OCI-LY7 (cell line): ENCODE data around the gene LBP. TPM values are rescaled to one million over a fixed set of nuclear protein-coding genes. Genes with fewer than 3 reads are reported as not detected.

Experiments used
- BruUV-seq: library from RNA; stranded (reverse); fragments of 400-500 nt; replicated peaks from 2 replicates; lab custom pipeline; 2021; lab: Mats Ljungman, UMichigan
- CTCF ChIA-PET: fragments of 300-600 bp; sonication (Branson Sonifier 250); formaldehyde crosslinking; loops from one replicate; lab custom pipeline; 2022; ENCODE audit warnings: antibody characterized with exemption; ENCODE audit not compliant: unreplicated experiment; lab: Charles Lee
- POLR2A ChIA-PET: fragments of 300-600 bp; sonication (Branson Sonifier 250); formaldehyde crosslinking; loops from one replicate; lab custom pipeline; 2022; ENCODE audit warnings: antibody characterized with exemption; lab: Charles Lee
- DNase-seq: peaks from one replicate; pipeline ENCODE4 v3.0.0-alpha.2; 2015; ENCODE audit warnings: low spot score
- H2AFZ ChIP-seq: fragments of 200-600 bp; sonication (generic), shearing (Covaris generic); 2 replicates; pipeline ENCODE4 v1.6.1; 2014; ENCODE audit warnings: mild to moderate bottlenecking, antibody characterized with exemption, low read length, moderate library complexity
- H3K27ac ChIP-seq: fragments of 200-600 bp; sonication (generic); 2 replicates; pipeline ENCODE4 v1.5.1; 2014; ENCODE audit warnings: mixed run types, low read depth, mild to moderate bottlenecking, moderate library complexity, low read length, inconsistent platforms; ENCODE audit not compliant: poor library complexity, severe bottlenecking
- H3K36me3 ChIP-seq: fragments of 200-600 bp; sonication (generic); 2 replicates; pipeline ENCODE4 v1.6.1; 2014; ENCODE audit warnings: mild to moderate bottlenecking, antibody characterized with exemption, low read length, moderate library complexity, mixed read lengths; ENCODE audit not compliant: insufficient read depth
- H3K4me1 ChIP-seq: fragments of 200-600 bp; sonication (generic); 2 replicates; pipeline ENCODE4 v1.5.1; 2014; ENCODE audit warnings: mild to moderate bottlenecking, low read length; ENCODE audit not compliant: insufficient read depth, poor library complexity, severe bottlenecking
- H3K4me2 ChIP-seq: fragments of 200-600 bp; sonication (generic); 2 replicates; pipeline ENCODE4 v1.6.1; 2014; ENCODE audit warnings: mild to moderate bottlenecking, low read length
- H3K4me3 ChIP-seq: fragments of 200-600 bp; sonication (generic); 2 replicates; pipeline ENCODE4 v1.5.1; 2014; ENCODE audit warnings: mild to moderate bottlenecking, low read depth, low read length; ENCODE audit not compliant: poor library complexity, severe bottlenecking
- H3K79me2 ChIP-seq: fragments of 200-600 bp; sonication (generic); 2 replicates; pipeline ENCODE4 v1.6.1; 2016; ENCODE audit warnings: low read depth, mild to moderate bottlenecking, low read length, moderate library complexity, mixed read lengths; ENCODE audit not compliant: insufficient read depth
- H3K9me2 ChIP-seq: fragments of 200-600 bp; sonication (generic); 2 replicates; pipeline ENCODE4 v1.6.1; 2016; ENCODE audit warnings: mild to moderate bottlenecking, low read length, mixed read lengths; ENCODE audit not compliant: insufficient read depth
- H3K9me3 ChIP-seq: fragments of 200-600 bp; sonication (generic); 2 replicates; pipeline ENCODE4 v1.6.1; 2014; ENCODE audit warnings: mild to moderate bottlenecking, mixed run types, low read length, mixed read lengths
- H4K20me1 ChIP-seq: fragments of 200-600 bp; sonication (generic); 2 replicates; pipeline ENCODE4 v1.6.1; 2014; ENCODE audit warnings: mild to moderate bottlenecking, antibody characterized with exemption, low read length, moderate library complexity, mixed read lengths; ENCODE audit not compliant: insufficient read depth
- EZH2phosphoT487 ChIP-seq: fragments of 200-600 bp; sonication (generic); IDR thresholded peaks from 2 replicates; pipeline ENCODE4 v1.6.1; 2018; ENCODE audit warnings: low read depth, borderline replicate concordance, mild to moderate bottlenecking, mixed run types, antibody characterized with exemption, low read length, moderate library complexity, mixed read lengths
- intact Hi-C: fragments of 100-400 bp; cut with micrococcal nuclease; formaldehyde crosslinking; loops from one replicate; pipeline ENCODE4 v1.10.0; 2022; ENCODE audit not compliant: unreplicated experiment
- total RNA-seq, 2 experiments: library from RNA; depleted of rRNA in 1 of 2; stranded (reverse); fragments of >200 nt in 1 of 2; shearing (Covaris generic) in 1 of 2; gene quantifications; 2 replicates each; pipeline ENCODE4 v1.2.3, GENCODE V29; 2014 to 2022
- TF ChIP-seq, protein P1 (sequence below): fragments of 200-600 bp; sonication (generic); conservative IDR thresholded peaks from 2 replicates; pipeline ENCODE4 v1.5.1; 2014; ENCODE audit warnings: mild to moderate bottlenecking, antibody characterized with exemption, low read length, moderate library complexity, mixed read lengths

The LBP gene
- total RNA-seq, 2 experiments from 2014 or later = not detected

DNA sequence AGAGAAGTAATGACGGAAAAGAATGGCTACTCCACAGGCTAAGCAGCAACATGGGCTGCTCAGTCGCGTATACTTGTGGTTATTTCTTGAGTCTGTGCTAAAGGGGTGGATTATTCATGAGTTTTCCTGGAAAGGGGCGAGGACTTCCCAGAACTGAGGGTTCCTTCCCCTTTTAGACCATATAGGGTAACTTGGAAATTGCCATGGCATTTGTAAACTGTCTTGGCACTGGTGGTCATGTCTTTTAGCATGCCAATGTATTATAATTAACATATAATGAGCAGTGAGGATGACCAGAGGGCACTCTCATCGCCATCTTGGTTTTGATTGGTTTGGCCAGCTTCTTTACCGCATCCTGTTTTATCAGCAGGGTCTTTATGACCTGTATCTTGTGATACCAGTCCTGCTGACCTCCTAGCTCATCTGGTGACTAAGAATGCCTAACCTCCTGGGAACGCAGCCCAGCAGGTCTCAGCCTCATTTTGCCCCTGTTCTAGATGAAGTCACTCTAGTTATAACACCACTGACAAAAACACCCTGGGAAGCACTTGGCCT, 11.4 kb downstream of the LBP start:
- intact Hi-C loops = no loop called here
- Histone ChIP-seq H3K9me2 (no peaks in the 10 kb centered on the region), H2AFZ (no peak overlapping the region), H4K20me1 (no peaks in the 10 kb centered on the region), H3K27ac (no peak overlapping the region), H3K4me3 (no peak overlapping the region), H3K4me1 (no peaks in the 10 kb centered on the region), H3K36me3 (no peaks in the 10 kb centered on the region), H3K79me2 (no peaks in the 10 kb centered on the region), H3K4me2 (no peak overlapping the region), H3K9me3 (no peaks in the 10 kb centered on the region)
- CTCF ChIA-PET = no interaction called here
- no peak for DNase-seq
- BruUV-seq = no TSS peak
- POLR2A ChIA-PET = no interaction called here
- TF ChIP-seq EZH2phosphoT487 = no peak

DNA sequence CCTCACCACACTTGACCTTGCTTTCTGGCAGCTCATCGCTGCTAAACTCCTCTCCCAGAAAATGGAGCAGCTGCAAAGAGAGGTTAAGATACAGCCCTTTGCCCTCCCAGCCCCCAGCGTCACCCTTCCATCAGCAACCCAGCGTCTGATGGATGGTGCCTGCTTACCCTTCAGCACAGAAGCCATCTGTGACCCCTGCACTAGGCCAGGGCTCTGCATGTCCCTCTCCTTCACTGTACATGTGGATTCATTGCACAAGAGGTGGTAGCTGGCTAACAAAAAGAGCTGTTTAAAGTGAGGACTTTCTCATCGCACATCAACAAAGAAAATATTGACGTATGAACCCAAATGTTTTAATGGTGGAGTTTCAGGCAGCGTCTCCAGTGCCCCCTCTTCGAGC, 12.3 kb downstream of the LBP start:
- no TSS peak for BruUV-seq
- Histone ChIP-seq H4K20me1 (no peaks in the 10 kb centered on the region), H3K27ac (no peak overlapping the region), H3K9me3 (no peaks in the 10 kb centered on the region), H3K9me2 (no peaks in the 10 kb centered on the region), H3K79me2 (no peaks in the 10 kb centered on the region), H2AFZ (no peak overlapping the region), H3K36me3 (no peaks in the 10 kb centered on the region), H3K4me2 (no peak overlapping the region), H3K4me1 (no peaks in the 10 kb centered on the region), H3K4me3 (no peak overlapping the region)
- TF ChIP-seq, protein P1, sequence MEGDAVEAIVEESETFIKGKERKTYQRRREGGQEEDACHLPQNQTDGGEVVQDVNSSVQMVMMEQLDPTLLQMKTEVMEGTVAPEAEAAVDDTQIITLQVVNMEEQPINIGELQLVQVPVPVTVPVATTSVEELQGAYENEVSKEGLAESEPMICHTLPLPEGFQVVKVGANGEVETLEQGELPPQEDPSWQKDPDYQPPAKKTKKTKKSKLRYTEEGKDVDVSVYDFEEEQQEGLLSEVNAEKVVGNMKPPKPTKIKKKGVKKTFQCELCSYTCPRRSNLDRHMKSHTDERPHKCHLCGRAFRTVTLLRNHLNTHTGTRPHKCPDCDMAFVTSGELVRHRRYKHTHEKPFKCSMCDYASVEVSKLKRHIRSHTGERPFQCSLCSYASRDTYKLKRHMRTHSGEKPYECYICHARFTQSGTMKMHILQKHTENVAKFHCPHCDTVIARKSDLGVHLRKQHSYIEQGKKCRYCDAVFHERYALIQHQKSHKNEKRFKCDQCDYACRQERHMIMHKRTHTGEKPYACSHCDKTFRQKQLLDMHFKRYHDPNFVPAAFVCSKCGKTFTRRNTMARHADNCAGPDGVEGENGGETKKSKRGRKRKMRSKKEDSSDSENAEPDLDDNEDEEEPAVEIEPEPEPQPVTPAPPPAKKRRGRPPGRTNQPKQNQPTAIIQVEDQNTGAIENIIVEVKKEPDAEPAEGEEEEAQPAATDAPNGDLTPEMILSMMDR = no peak
- TF ChIP-seq EZH2phosphoT487 = no peak
- DNase-seq = no peak
- POLR2A ChIA-PET = no interaction called here
- CTCF ChIA-PET = no interaction called here
- intact Hi-C loops = no loop called here

DNA sequence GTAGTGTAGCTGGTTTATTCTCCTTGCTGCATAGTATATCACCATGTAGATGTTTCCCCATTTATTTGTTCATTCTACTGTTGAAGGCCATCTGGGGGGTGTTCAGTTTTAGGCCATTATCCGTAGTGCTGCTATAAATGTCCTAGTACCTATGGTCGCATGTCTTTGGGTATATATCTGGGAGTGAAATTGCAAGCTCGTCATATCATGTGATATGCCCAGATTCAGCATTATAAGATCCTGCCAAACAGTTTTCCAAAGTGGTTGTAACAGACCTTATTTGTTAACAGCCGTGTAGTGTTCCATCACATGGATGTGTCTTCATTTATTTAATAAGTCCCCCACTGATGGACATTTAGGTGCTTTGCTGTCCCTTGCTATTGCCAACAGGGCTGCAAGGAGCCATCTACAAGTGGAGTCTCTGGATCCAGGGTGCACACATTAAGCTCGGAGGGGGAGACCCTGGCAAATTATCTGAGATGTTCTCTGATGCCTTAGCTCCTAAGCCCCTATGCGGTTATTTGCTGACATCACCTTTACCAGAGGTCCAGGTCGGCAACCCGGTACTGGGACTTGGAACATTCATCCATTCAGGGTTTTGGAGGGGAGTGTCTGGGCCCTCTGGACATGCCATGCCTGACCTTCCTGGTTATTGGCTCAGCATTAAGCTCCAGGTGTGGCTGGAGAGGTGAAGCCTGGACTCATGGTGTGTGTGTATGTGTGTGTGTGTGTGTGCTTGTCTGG, 16.9 kb downstream of the LBP start:
- Histone ChIP-seq H4K20me1 (no peaks in the 10 kb centered on the region), H3K36me3 (no peaks in the 10 kb centered on the region), H3K9me3 (no peaks in the 10 kb centered on the region), H2AFZ (no peak overlapping the region), H3K4me3 (no peak overlapping the region), H3K9me2 (no peaks in the 10 kb centered on the region), H3K79me2 (no peaks in the 10 kb centered on the region), H3K4me2 (no peak overlapping the region), H3K27ac (no peak overlapping the region), H3K4me1 (no peaks in the 10 kb centered on the region)
- ChIA-PET POLR2A (interaction anchor here (0.5 kb wide), 1 partner anchor 486 kb away, joined by 4 read pairs; no protein-coding TSS in a partner anchor), CTCF (no interaction called here)
- DNase-seq = no peak
- TF ChIP-seq, protein P1 = no peak
- no peak for TF ChIP-seq EZH2phosphoT487
- no TSS peak for BruUV-seq
- intact Hi-C loops = no loop called here
